NT2/D1 (cell line): ENCODE data around the gene TRAPPC6A.

Source experiments
- YY1 ChIP-seq: IDR thresholded peaks from 2 replicates; pipeline ENCODE4 v1.6.1; 2011; ENCODE audit not compliant: insufficient read length, insufficient read depth
- ZNF274 ChIP-seq: IDR thresholded peaks from 2 replicates; pipeline ENCODE4 v1.6.1; 2011; ENCODE audit warnings: mild to moderate bottlenecking, low read depth, low read length

DNA sequence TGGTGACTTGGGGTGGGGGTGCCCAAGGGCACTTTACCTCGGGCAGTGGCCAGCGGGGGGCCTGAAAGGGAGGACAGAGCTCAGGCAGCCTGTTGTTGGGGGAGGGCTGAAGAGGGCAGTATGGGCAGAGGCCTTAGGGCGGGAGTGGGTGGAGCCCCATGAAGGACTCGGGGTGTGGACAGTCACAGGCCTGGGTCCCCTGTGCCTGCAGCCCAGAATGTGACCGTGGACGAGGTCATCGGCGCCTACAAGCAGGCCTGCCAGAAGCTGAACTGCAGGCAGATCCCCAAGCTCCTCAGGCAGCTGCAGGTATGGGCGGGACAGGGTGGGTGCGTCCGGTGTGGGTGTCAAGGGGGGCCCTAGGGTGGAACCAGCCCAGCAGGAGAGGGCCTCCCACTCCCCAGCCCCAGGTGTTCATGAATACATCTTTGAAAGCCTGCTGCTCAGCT lies 39.7 kb downstream of the TRAPPC6A start:
- TF ChIP-seq ZNF274 (no peak), YY1 (no peak)
